ENCODE data around the gene ATP11B.
"Not testable (repeated sequence)": the region's sequence is repeated elsewhere in the genome, so short reads cannot be mapped to it uniquely, and the experiment has no call there.

Gene ATP11B

GRCh38 chr3:182795389-182795782 is 2.1 kb downstream of the ATP11B start:
- no peak for DNase-seq

GRCh38 chr3:182796310-182796709 is 3.0 kb downstream of the ATP11B start:
- DNase-seq, result no peak

- no peak for DNase-seq
Measured at GRCh38 chr3:182797876-182798275, 4.6 kb downstream of the ATP11B start.

GRCh38 chr3:182799143-182799542 is 5.8 kb downstream of the ATP11B start:
- not testable (repeated sequence) for DNase-seq

GRCh38 chr3:182800508-182800907 is 7.2 kb downstream of the ATP11B start:
- DNase-seq, result no peak

- no peak for DNase-seq
Measured at GRCh38 chr3:182802413-182803390, 9.4 kb downstream of the ATP11B start.

- no peak for DNase-seq
Measured at GRCh38 chr3:182803596-182803995, 10.3 kb downstream of the ATP11B start.

- no peak for DNase-seq
Measured at GRCh38 chr3:182807061-182807460, 13.8 kb downstream of the ATP11B start.

- no peak for DNase-seq
Measured at GRCh38 chr3:182808041-182808770, 14.9 kb downstream of the ATP11B start.

- DNase-seq, result no peak
Measured at GRCh38 chr3:182809531-182809930, 16.2 kb downstream of the ATP11B start.

GRCh38 chr3:182810574-182811268 is 17.4 kb downstream of the ATP11B start:
- DNase-seq, result no peak

GRCh38 chr3:182811269-182811596 is 17.9 kb downstream of the ATP11B start:
- DNase-seq, result no peak

GRCh38 chr3:182812123-182812522 is 18.8 kb downstream of the ATP11B start:
- no peak for DNase-seq

GRCh38 chr3:182814419-182815062 is 21.2 kb downstream of the ATP11B start:
- no peak for DNase-seq

GRCh38 chr3:182816181-182816580 is 22.9 kb downstream of the ATP11B start:
- no peak for DNase-seq

GRCh38 chr3:182818296-182818978 is 25.1 kb downstream of the ATP11B start:
- DNase-seq, result no peak

- DNase-seq, result no peak
Measured at GRCh38 chr3:182821221-182821981, 28.1 kb downstream of the ATP11B start.

- DNase-seq, result not testable (repeated sequence)
Measured at GRCh38 chr3:182822260-182822659, 29.0 kb downstream of the ATP11B start.

GRCh38 chr3:182824957-182825356 is 31.7 kb downstream of the ATP11B start:
- DNase-seq, result no peak

- DNase-seq, result no peak
Measured at GRCh38 chr3:182829761-182830405, 36.6 kb downstream of the ATP11B start.

Measured in midbrain (tissue), 1 donor.